ENCODE results near the gene PABPN1L.

- no peak for TF ChIP-seq CTCF (IDR thresholded peaks at IDR 0.05; ENCODE audit: low read depth, low read length, poor library complexity, severe bottlenecking)
- TF ChIP-seq EZH2phosphoT487 (IDR thresholded peaks at IDR 0.05; ENCODE audit: borderline replicate concordance, low read length), result no peak
Observed at GRCh38 chr16:88844419-88845036, 21.9 kb downstream of the PABPN1L start.

Data from DOHH2 (cell line).